Upper lobe of left lung (tissue), 4 donors: ENCODE results near the gene TES.

ENCODE experiments used
- EP300 ChIP-seq, 4 donors: sonication (generic); formaldehyde crosslinking; IDR thresholded peaks; one replicate each; pipeline ENCODE4 v1.5.1; 2017; ENCODE audit warnings: antibody characterized with exemption in 4 of 4, control low read depth in 2 of 4
- POLR2A ChIP-seq, 4 donors: fragments of 450-650 bp; IDR thresholded peaks; one replicate each; pipeline ENCODE4 v1.5.1; 2016 to 2017; ENCODE audit warnings: antibody characterized with exemption in 4 of 4, mild to moderate bottlenecking in 2 of 4
- POLR2AphosphoS5 ChIP-seq, 2 donors: sonication (generic); formaldehyde crosslinking; IDR thresholded peaks; one replicate each; pipeline ENCODE4 v1.5.1; 2017; ENCODE audit warnings: antibody characterized with exemption in 2 of 2
- TF ChIP-seq, protein P1 (sequence below), 6 experiments: fragments of 450-650 bp in 4 of 6; fragments of 200-600 bp in 2 of 6; sonication (generic) in 2 of 6; IDR thresholded peaks; one replicate each; pipeline ENCODE4 v1.5.1; 2016 to 2019; ENCODE audit warnings: antibody characterized with exemption in 6 of 6

DNA sequence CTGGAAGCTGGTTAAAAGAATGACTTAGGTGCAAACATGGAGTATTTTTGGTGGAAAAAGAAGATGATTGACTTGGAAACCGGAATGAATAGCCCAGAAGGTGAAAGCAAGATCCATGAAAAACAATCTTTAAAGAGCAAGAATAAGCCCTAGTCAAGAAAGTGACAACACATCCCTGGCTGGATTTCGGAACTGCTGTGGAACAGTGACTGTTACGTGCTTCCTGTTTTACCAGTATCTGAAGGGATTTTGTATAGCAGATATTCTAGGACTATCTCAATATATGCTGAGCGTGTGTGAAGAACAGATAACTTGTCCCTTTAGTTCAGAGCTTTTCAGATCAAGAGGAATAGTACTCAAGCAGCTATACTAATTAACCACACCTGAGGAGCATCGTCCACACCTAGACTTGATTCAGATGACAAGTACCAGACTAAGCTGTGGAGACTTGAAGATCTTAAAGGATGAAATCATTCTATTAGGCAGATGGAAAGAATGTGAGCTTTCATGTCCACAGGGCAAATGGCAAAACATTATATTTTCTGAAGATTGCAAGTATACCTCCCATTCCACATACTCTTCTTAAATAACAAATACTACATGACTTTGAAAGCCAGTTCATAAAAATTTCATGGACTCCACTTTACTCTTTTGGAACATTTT is 11.5 kb upstream of the TES start:
- TF ChIP-seq POLR2A (IDR thresholded peaks at IDR 0.05) (no peak), EP300 (IDR thresholded peaks at IDR 0.05) (no peak), POLR2AphosphoS5 (IDR thresholded peaks at IDR 0.05) (no peak)
- TF ChIP-seq, protein P1, sequence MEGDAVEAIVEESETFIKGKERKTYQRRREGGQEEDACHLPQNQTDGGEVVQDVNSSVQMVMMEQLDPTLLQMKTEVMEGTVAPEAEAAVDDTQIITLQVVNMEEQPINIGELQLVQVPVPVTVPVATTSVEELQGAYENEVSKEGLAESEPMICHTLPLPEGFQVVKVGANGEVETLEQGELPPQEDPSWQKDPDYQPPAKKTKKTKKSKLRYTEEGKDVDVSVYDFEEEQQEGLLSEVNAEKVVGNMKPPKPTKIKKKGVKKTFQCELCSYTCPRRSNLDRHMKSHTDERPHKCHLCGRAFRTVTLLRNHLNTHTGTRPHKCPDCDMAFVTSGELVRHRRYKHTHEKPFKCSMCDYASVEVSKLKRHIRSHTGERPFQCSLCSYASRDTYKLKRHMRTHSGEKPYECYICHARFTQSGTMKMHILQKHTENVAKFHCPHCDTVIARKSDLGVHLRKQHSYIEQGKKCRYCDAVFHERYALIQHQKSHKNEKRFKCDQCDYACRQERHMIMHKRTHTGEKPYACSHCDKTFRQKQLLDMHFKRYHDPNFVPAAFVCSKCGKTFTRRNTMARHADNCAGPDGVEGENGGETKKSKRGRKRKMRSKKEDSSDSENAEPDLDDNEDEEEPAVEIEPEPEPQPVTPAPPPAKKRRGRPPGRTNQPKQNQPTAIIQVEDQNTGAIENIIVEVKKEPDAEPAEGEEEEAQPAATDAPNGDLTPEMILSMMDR (IDR thresholded peaks at IDR 0.05) = no peak
